ENCODE data around the gene TRPC4. TPM values are rescaled to one million over a fixed set of nuclear protein-coding genes. Genes with fewer than 3 reads are reported as not detected.

The TRPC4 gene
- polyA plus RNA-seq, 3 donors from 2014 or later = not detected

DNA sequence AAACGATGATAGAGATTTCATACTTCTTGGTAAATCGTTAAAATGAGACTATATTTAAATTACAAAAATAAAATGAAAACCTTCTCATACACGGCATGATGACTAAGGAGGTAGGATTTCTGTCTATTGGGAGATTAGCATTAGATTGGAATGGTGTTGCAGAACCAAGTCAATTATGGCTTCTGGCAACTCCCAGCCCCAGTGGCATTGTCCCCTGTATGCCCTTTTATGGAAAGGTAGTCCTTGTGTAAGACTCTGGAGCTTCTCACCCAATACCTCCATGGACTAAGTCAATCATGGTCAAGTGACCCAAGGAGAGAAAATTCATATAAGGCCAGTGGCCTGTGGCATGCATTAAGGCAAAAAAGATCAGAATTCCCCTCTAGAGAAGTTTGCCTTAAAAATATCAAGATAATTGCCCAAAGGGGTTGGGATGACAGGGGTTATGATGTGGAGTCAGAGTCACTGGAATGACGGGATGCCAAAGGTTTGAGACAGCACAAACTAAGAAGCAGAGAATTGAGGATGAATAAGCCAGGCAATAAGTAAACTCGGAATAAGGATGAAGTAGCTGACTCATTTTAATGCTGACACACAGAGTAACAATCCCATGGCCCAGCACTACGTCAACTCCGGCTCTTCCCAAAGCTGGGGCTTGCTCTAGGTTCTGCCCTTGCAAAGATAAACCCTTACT lies 213.2 kb downstream of the TRPC4 start:
- no peaks in the 10 kb centered on the region for H3K27me3 Mint-ChIP-seq (ENCODE audit: low read depth in 3 of 3)
- H3K9me3 Mint-ChIP-seq = peaks cover 0 to 15% (median 1%) of the 10 kb centered on the region in 6 donors
- no peaks in the 10 kb centered on the region for H3K4me1 Mint-ChIP-seq
- no peak overlapping the region for H3K4me3 Mint-ChIP-seq
- H3K36me3 Mint-ChIP-seq = no peaks in the 10 kb centered on the region
- no peak for DNase-seq
- H3K27ac Mint-ChIP-seq = no peak overlapping the region

DNA sequence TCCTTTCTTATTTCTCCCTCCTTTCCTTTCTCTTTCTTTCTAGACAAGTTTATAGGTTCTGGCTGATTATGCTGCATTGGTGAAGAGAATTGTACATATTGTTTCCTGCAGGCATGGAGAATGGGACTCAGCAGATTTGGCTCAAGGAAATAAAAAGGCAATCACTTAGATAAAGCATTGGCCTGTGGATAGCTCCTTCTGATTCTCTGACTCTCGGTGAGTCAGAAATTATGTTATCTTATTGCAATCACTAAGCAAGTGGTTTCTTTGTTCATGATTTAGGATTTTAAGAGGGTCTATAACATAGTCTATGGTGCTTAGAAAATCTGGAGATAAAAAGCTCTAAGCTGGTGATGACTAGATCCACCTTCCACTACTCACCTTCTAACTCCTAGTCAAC lies 217.0 kb downstream of the TRPC4 start:
- DNase-seq = no peak
- Mint-ChIP-seq H3K27ac (no peak overlapping the region), H3K4me1 (no peaks in the 10 kb centered on the region), H3K4me3 (no peak overlapping the region), H3K9me3 (peaks cover 0 to 25% (median 2%) of the 10 kb centered on the region in 6 donors), H3K36me3 (no peaks in the 10 kb centered on the region), H3K27me3 (ENCODE audit: low read depth in 3 of 3) (no peaks in the 10 kb centered on the region)

DNA sequence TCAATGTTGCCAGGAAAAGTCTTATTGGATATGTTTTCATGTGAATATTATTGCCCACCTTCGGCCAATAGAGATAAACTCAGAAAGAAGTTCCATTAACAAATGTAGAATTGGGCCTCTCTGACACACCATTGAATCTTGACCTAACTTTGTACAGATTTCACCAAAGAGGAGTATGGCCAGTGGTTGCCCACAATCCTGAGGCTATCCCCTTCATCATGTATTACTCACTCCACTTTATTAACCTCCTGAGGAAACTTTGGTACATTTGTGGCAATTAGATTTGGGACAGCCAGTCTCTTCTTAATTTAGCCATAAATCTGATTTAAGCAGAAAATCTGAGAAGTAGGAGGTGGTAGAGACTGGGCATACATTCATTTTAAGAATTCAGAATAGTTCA lies 217.7 kb downstream of the TRPC4 start:
- Mint-ChIP-seq H3K9me3 (peaks cover under 1 to 31% (median 3%) of the 10 kb centered on the region in 6 donors), H3K4me1 (no peaks in the 10 kb centered on the region), H3K36me3 (no peaks in the 10 kb centered on the region), H3K27me3 (ENCODE audit: low read depth in 3 of 3) (peaks cover 0 to 2% (median 0%) of the 10 kb centered on the region in 3 donors), H3K27ac (no peak overlapping the region), H3K4me3 (no peak overlapping the region)
- DNase-seq = no peak

DNA sequence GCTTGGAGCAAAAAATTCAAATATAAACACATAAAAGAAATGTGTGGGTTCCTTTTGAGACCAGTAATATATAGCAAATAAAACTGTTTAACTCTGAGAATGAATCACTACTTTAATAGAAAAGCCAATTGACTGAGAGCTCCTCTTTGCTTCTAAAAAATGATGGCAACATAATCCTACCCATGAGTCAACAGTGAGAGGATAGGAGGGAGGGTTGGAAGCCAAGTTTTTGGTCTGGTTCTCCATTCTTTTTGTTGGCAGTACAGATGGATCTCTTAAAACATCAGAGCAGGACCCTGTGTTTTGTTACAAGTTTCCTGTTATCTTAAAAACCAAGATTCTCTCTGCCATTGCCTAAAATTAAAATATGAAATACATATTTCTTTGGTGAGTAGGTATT lies 221.0 kb downstream of the TRPC4 start:
- no peaks in the 10 kb centered on the region for H3K36me3 Mint-ChIP-seq
- H3K9me3 Mint-ChIP-seq = peaks cover 2 to 34% (median 4%) of the 10 kb centered on the region in 6 donors
- no peak overlapping the region for H3K27ac Mint-ChIP-seq
- H3K4me3 Mint-ChIP-seq = no peak overlapping the region
- H3K27me3 Mint-ChIP-seq (ENCODE audit: low read depth in 3 of 3) = peaks cover 0 to 2% (median 0%) of the 10 kb centered on the region in 3 donors
- no peak for DNase-seq
- no peaks in the 10 kb centered on the region for H3K4me1 Mint-ChIP-seq

DNA sequence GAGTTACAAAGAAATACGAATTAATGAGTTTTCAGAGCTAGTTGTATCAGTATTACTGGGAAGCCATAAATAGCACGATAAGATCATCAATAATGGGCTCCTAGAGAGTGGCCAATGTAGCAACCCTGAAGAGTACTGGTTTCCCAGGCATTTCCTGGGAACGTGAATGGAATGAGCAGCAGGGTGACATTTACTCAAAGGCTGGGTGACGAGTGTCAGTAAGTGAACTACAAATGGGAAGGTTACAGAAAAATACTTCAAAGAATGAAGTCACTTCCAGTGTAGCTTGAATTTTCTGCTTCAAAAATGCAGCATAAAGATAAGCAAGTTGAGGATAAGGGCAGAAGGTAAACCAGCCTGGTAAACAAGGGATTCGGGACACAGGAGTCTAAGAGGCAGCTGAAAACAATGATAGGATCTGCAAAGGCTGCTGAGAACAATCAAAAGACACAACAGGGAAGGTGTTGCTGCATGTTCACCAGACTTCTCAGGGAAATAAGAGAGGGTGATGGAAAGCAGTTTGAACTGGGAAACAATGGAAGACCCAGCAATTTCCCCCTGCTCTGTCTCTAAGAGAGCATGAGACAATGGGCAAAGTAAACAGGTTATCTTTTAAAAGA lies 222.4 kb downstream of the TRPC4 start:
- DNase-seq = no peak
- Mint-ChIP-seq H3K4me3 (no peak overlapping the region), H3K36me3 (no peaks in the 10 kb centered on the region), H3K4me1 (no peaks in the 10 kb centered on the region), H3K27me3 (ENCODE audit: low read depth in 3 of 3) (peaks cover 0 to 2% (median 0%) of the 10 kb centered on the region in 3 donors), H3K27ac (no peak overlapping the region), H3K9me3 (peaks cover 2 to 34% (median 10%) of the 10 kb centered on the region in 6 donors)

DNA sequence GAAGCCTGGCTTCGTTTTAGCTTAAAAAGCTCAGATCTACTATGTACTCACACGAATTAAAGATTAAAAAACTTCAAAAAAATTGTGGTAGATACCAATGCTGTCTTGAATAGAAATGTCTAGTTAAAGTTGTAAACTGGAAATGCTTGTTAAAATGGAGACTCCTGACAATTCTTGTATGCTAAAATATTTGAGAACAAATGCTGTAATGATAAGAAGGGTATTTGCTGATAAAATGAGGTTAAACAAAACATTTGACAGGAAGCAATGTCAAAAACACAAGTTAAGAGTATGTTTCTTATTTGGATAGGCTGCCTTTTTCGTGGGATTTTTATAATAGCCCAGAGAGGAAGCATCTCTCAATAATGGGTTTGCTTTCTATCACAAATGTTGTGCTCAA lies 223.0 kb downstream of the TRPC4 start:
- no peak overlapping the region for H3K4me3 Mint-ChIP-seq
- H3K27ac Mint-ChIP-seq = no peak overlapping the region

DNA sequence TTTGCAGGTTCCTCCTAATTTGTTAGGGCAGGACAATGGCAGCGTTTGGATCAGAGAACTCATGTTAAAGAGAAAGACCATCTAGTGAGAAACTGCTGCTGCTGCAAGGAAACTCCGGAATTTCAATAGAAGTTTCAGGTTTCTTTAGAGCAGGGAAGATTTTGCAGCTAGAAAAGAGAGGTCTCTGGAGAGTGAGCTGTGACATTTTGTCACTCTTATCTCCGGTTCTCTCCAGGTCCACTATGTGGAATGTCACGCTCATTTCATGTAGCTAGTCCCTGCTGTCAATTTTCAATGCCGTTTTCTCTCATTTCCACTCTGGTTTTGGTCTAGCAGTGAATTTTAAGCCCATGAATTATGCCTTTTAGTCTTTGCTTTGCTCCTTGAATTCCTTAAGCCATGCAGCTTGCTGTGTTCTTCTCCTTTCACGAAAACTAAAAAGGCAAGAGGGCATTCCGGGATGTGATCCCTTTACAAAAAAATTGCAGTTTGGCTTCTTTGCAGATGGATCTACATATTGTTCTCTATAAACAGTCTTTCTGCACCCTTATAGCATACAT lies 224.3 kb downstream of the TRPC4 start:
- Mint-ChIP-seq H3K27ac (no peak overlapping the region), H3K4me1 (no peaks in the 10 kb centered on the region), H3K27me3 (ENCODE audit: low read depth in 3 of 3) (peaks cover 0 to 2% (median 0%) of the 10 kb centered on the region in 3 donors), H3K4me3 (no peak overlapping the region), H3K36me3 (no peaks in the 10 kb centered on the region), H3K9me3 (peaks cover 2 to 32% (median 14%) of the 10 kb centered on the region in 6 donors)
- DNase-seq = no peak

More for the DNA sequence above, 223.0 kb downstream of the TRPC4 start:
- Mint-ChIP-seq H3K27me3 (ENCODE audit: low read depth in 3 of 3) (peaks cover 0 to 2% (median 0%) of the 10 kb centered on the region in 3 donors), H3K4me1 (no peaks in the 10 kb centered on the region), H3K9me3 (peaks cover 2 to 40% (median 14%) of the 10 kb centered on the region in 6 donors), H3K36me3 (no peaks in the 10 kb centered on the region)
- no peak for DNase-seq

DNA sequence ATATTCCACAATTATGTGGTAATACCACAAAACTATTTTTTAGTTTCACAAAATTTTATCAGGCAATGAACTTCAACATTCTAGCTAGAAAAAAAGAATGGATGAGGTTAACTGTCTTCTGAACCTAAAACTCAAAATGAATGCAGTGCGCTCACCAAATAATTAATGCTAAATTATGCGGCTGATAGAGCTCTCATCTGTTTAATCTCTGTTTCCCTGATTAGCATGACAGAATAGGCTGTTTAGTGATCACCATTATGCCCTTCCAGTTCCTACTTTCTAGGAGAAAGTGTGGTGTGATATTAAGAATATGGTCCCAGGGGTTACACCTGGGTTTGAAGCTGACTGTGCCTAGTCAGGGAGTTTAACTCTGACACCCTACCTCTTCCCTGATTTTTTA lies 228.2 kb downstream of the TRPC4 start:
- no peaks in the 10 kb centered on the region for H3K4me1 Mint-ChIP-seq
- no peak overlapping the region for H3K27ac Mint-ChIP-seq
- H3K9me3 Mint-ChIP-seq = peaks cover 3 to 24% (median 20%) of the 10 kb centered on the region in 6 donors
- no peak overlapping the region for H3K4me3 Mint-ChIP-seq
- DNase-seq = no peak
- H3K36me3 Mint-ChIP-seq = no peaks in the 10 kb centered on the region
- H3K27me3 Mint-ChIP-seq (ENCODE audit: low read depth in 3 of 3) = no peaks in the 10 kb centered on the region

DNA sequence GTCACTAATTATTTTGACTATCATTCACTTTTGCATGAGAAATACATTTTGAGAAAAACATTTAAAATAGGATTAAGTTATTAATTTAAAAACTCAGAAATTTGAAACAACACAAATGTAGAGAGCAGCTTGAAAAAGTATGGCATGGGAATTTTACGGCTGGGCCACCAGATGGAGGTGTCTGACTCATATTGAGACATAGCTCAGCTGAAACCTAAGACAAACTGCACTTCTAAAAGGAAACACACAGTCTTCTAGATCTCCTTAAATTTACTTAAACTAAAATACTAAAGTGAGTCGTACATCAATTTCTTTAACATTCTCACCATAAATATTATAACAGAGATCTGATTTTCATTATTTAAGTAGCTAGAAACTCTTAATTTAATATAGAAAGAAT lies 229.1 kb downstream of the TRPC4 start:
- no peak for DNase-seq
- Mint-ChIP-seq H3K27ac (no peak overlapping the region), H3K4me1 (no peaks in the 10 kb centered on the region), H3K27me3 (ENCODE audit: low read depth in 3 of 3) (no peaks in the 10 kb centered on the region), H3K9me3 (peaks cover 3 to 20% (median 17%) of the 10 kb centered on the region in 6 donors), H3K4me3 (no peak overlapping the region), H3K36me3 (no peaks in the 10 kb centered on the region)

DNA sequence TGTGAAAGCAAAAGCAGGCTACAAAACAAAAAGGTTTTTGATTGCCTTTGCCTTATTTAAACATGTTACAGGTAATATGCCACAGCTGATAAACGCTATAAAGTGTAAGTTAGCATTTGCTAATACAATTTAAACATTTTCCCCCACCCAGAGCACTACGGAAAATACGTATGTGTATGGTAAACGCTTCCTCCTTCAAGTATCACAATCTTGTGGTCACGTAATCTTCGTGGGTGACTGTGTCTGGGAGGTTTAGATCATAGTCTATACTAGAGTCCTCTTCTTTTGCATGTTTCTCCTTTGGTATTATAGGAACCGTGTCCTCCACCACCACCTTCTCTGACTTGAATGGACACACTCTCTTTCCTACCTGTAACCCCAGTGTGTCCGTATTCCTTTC lies 232.9 kb downstream of the TRPC4 start:
- no peaks in the 10 kb centered on the region for H3K27me3 Mint-ChIP-seq (ENCODE audit: low read depth in 3 of 3)
- no peaks in the 10 kb centered on the region for H3K4me1 Mint-ChIP-seq
- no peak for DNase-seq
- no peak overlapping the region for H3K4me3 Mint-ChIP-seq
- H3K27ac Mint-ChIP-seq = no peak overlapping the region
- H3K9me3 Mint-ChIP-seq = peaks cover 2 to 9% (median 6%) of the 10 kb centered on the region in 6 donors
- no peaks in the 10 kb centered on the region for H3K36me3 Mint-ChIP-seq

DNA sequence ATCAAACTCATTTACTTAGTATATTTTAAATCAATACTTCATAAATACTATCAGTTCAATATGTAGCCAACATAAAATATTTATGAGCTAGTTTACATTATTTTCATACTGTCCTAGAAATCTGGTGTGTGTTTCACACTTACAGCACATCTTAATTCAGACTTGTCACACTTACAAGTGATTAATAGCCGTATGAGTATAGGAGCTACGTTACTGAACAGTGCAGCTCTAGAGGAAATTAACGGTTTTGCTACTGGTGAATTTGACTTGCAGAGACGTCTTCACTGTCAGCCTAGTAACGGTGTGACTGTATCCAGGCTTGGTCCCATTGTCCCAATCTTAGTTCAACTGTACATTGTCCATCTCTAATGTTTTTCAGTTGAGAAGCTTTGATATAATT lies 237.3 kb downstream of the TRPC4 start:
- Mint-ChIP-seq H3K4me3 (no peak overlapping the region), H3K4me1 (no peaks in the 10 kb centered on the region), H3K27me3 (ENCODE audit: low read depth in 3 of 3) (no peaks in the 10 kb centered on the region), H3K36me3 (no peaks in the 10 kb centered on the region), H3K27ac (no peak overlapping the region), H3K9me3 (peaks cover 6 to 22% (median 11%) of the 10 kb centered on the region in 6 donors)
- DNase-seq = no peak

DNA sequence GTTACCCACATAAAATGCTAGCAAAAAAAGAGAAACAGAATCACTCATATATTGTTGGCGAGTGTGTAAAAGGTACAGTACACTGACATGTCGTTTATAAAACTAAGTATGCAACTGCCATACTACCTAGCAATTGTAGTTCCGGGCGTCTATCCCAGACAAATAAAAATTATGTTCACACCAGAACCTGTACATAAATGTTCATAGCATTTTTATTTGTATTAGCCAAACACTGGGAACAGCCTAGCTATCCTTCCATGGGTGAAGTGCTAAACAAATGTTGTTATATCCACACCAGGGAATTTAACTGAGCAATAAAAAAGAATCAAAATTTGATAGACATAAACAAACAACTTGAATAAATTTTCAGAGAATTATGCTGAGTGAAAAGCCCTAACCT lies 242.1 kb downstream of the TRPC4 start:
- DNase-seq = no peak
- Mint-ChIP-seq H3K4me1 (no peaks in the 10 kb centered on the region), H3K36me3 (no peaks in the 10 kb centered on the region), H3K4me3 (no peak overlapping the region), H3K27ac (no peak overlapping the region), H3K27me3 (ENCODE audit: low read depth in 3 of 3) (no peaks in the 10 kb centered on the region), H3K9me3 (peaks cover 10 to 33% (median 18%) of the 10 kb centered on the region in 6 donors)

DNA sequence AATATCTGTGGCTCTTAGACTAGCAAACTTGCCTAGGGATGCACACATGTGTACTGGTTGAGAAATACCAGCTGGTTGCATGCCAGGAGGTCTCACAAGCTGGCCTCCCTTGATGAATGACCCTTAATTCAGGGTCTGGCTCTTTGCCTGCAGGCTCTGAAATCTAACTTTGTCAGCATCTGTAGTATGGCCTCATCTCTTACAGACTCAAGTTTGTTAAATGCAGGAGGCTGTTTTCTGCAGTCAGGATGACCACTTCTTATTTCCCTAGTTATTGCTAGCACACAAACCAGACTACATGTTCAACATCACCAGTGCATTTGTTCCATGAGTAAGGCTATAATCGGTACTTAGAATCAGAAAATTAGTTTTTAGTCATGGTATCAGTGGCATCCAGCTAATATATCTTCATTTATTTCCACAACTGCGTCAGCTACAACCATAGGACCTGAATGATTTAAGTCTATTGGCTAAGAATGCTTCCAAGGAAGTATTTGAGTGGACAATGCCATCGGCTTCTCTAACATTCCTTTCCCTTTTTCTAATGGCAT lies 247.7 kb downstream of the TRPC4 start:
- no peak overlapping the region for H3K27ac Mint-ChIP-seq
- no peak for DNase-seq
- H3K36me3 Mint-ChIP-seq = no peaks in the 10 kb centered on the region
- H3K27me3 Mint-ChIP-seq (ENCODE audit: low read depth in 3 of 3) = no peaks in the 10 kb centered on the region
- no peak overlapping the region for H3K4me3 Mint-ChIP-seq
- peaks cover 7 to 32% (median 21%) of the 10 kb centered on the region in 6 donors for H3K9me3 Mint-ChIP-seq
- no peaks in the 10 kb centered on the region for H3K4me1 Mint-ChIP-seq

DNA sequence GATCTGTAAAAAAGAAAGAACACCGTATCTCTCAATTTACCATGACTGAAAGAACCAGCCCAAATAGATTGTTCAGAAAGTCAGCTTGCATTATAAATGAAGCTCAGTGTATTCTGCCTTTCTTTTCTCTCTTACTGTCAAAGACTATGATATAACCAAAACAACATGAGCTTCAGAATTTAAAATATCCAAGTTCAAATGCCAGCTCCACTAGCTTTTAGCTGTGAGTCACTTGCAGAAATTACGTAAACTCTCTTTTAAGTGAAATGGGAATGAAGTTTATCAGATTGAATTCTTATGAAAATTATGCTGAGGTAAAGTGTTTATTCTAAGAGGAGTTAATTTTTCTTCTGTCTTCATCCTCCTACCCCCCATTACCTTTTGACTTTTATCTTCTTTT lies 251.0 kb downstream of the TRPC4 start:
- Mint-ChIP-seq H3K9me3 (peaks cover 7 to 32% (median 16%) of the 10 kb centered on the region in 6 donors), H3K36me3 (no peaks in the 10 kb centered on the region), H3K4me1 (no peaks in the 10 kb centered on the region), H3K27me3 (ENCODE audit: low read depth in 3 of 3) (peaks cover 0 to 1% (median 0%) of the 10 kb centered on the region in 3 donors), H3K27ac (no peak overlapping the region), H3K4me3 (no peak overlapping the region)
- no peak for DNase-seq
